ENCODE data around the gene TUBE1.
A peak's percentile ranks its signal among the peaks of the same experiment; 100 is the strongest.
"Not testable (repeated sequence)": the region's sequence is repeated elsewhere in the genome, so short reads cannot be mapped to it uniquely, and the experiment has no call there.

The TUBE1 gene

GRCh38 chr6:112061605-112062004, 25.7 kb downstream of the TUBE1 start:
- no peak for DNase-seq

- peak; percentile 40 to 74 (median 55) for DNase-seq
Measured at GRCh38 chr6:112058243-112059032, 28.8 kb downstream of the TUBE1 start.

- peak in 1 of 4 experiments; percentile 20 for DNase-seq
Measured at GRCh38 chr6:112054555-112055190, 32.6 kb downstream of the TUBE1 start.

- DNase-seq = no peak
Measured at GRCh38 chr6:112054001-112054400, 33.3 kb downstream of the TUBE1 start, which contains the start of gene CCN6. Gene CCN6 (plus strand): TSS chr6:112054104. CDS start chr6:112054358, 254 bp downstream.

- not testable (repeated sequence) for DNase-seq
Measured at GRCh38 chr6:112051251-112051740, 36.0 kb downstream of the TUBE1 start.

- no peak for DNase-seq
Measured at GRCh38 chr6:112050429-112050828, 36.9 kb downstream of the TUBE1 start.

- DNase-seq = no peak
Measured at GRCh38 chr6:112049996-112050395, 37.3 kb downstream of the TUBE1 start.

- DNase-seq = peak; percentile 26 to 56 (median 42)
Measured at GRCh38 chr6:112049026-112049799, 38.1 kb downstream of the TUBE1 start.

- not testable (repeated sequence) for DNase-seq
Measured at GRCh38 chr6:112047523-112047922, 39.8 kb downstream of the TUBE1 start.

- DNase-seq = peak in 1 of 4 experiments; percentile 10
Measured at GRCh38 chr6:112044856-112045255, 42.4 kb downstream of the TUBE1 start.

- DNase-seq = no peak
Measured at GRCh38 chr6:112044196-112044595, 43.1 kb downstream of the TUBE1 start.

- DNase-seq = peak; percentile 94 to 95 (median 94)
Measured at GRCh38 chr6:112043032-112044007, 44.0 kb downstream of the TUBE1 start.

- DNase-seq = no peak
Measured at GRCh38 chr6:112041535-112041934, 45.7 kb downstream of the TUBE1 start.

GRCh38 chr6:112040956-112041355, 46.3 kb downstream of the TUBE1 start:
- peak; percentile 58 to 76 (median 67) for DNase-seq

GRCh38 chr6:112039431-112039770, 47.9 kb downstream of the TUBE1 start:
- no peak for DNase-seq

GRCh38 chr6:112038756-112039430, 48.4 kb downstream of the TUBE1 start:
- DNase-seq = no peak

- DNase-seq = no peak
Measured at GRCh38 chr6:112038268-112038667, 49.0 kb downstream of the TUBE1 start.

- DNase-seq = peak; percentile 77 to 95 (median 84)
Measured at GRCh38 chr6:112037783-112038216, 49.5 kb downstream of the TUBE1 start.

- DNase-seq = peak in 1 of 4 experiments; percentile 22
Measured at GRCh38 chr6:112036088-112036637, 51.1 kb downstream of the TUBE1 start.

GRCh38 chr6:112034616-112034995, 52.7 kb downstream of the TUBE1 start:
- DNase-seq = no peak
